Ammon's horn (tissue), 1 donor: ENCODE data around the gene CDK6.

Source experiments
- DNase-seq: peaks from one replicate; pipeline ENCODE4 v3.0.0-alpha.2; 2016; ENCODE audit warnings: low spot score

Gene CDK6

GRCh38 chr7:92845736-92846135 lies 9.4 kb upstream of the CDK6 start:
- DNase-seq: no peak

GRCh38 chr7:92843781-92844180 lies 7.4 kb upstream of the CDK6 start:
- no peak for DNase-seq

GRCh38 chr7:92843034-92843760 lies 6.8 kb upstream of the CDK6 start:
- no peak for DNase-seq

GRCh38 chr7:92841192-92841591 lies 4.8 kb upstream of the CDK6 start:
- no peak for DNase-seq

- no peak for DNase-seq
Measured at GRCh38 chr7:92840316-92840715, 3.9 kb upstream of the CDK6 start.

- DNase-seq: no peak
Measured at GRCh38 chr7:92839901-92840300, 3.5 kb upstream of the CDK6 start.

GRCh38 chr7:92838934-92839333 lies 2.6 kb upstream of the CDK6 start:
- DNase-seq: no peak

- no peak for DNase-seq
Measured at GRCh38 chr7:92837000-92837749, 802 bp upstream of the CDK6 start.

- DNase-seq: no peak
Measured at GRCh38 chr7:92835851-92836488, 403 bp downstream of the CDK6 start.

GRCh38 chr7:92835261-92835850 lies 1.0 kb downstream of the CDK6 start:
- DNase-seq: peak; percentile 59

GRCh38 chr7:92834507-92835260 lies 1.7 kb downstream of the CDK6 start:
- no peak for DNase-seq

- peak; percentile 82 for DNase-seq
Measured at GRCh38 chr7:92833766-92834506, 2.4 kb downstream of the CDK6 start.

GRCh38 chr7:92833024-92833765 lies 3.2 kb downstream of the CDK6 start:
- DNase-seq: peak; percentile 90

GRCh38 chr7:92832534-92833023 lies 3.8 kb downstream of the CDK6 start:
- no peak for DNase-seq

GRCh38 chr7:92831716-92832533 lies 4.4 kb downstream of the CDK6 start:
- no peak for DNase-seq

GRCh38 chr7:92830532-92831110 lies 5.8 kb downstream of the CDK6 start:
- DNase-seq: no peak

GRCh38 chr7:92830027-92830426 lies 6.3 kb downstream of the CDK6 start:
- no peak for DNase-seq

GRCh38 chr7:92827464-92828120 lies 8.8 kb downstream of the CDK6 start:
- no peak for DNase-seq
